GM18907 (cell line): ENCODE data around the gene CHN2.

Experiments
- ATAC-seq: cut with Tn5 transposase; IDR thresholded peaks from one replicate; pipeline ENCODE4 v1.9.1; 2021; ENCODE audit warnings: mild to moderate bottlenecking, moderate library complexity; ENCODE audit not compliant: unreplicated experiment

The CHN2 gene

DNA sequence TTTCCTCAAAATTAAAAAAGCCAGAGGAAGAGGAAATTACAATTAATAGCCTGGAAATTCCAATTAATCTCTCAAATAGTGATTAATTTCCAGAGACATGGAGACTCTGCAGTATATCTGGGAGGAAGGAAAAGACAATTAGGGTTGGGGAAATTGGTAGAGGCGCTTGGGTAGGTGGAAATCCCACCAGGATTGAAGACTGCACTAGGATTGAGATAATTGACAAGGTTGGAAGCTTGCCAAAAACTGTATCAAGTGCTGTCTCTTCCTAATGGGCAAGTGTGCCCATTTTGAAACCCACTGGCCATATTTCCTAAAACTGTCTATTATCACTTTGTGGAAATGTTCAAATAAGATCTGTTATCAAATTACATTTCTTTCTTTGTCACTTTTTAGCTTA, 21.6 kb downstream of the CHN2 start:
- ATAC-seq = no peak

GRCh38 chr7:29217113-29217512, 22.5 kb downstream of the CHN2 start:
- no peak for ATAC-seq

DNA sequence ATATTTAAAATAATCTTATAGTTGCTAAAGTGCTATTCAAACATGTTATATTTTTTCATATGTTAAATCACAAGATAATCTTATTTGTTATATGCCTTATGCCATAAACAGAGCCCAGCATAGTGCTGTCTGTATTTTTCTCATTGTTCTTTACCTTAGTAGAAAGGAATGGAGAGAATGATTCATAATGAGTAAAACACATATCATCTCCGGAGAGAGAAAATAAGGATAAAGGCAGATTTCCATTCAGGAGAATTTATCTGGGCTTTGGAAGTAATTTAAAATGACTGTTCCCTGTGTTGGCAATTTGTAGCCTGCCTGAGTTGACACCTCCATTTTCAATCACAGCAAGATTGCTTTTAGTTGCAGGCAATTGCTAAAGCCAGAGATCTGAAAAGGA, 30.2 kb downstream of the CHN2 start:
- no peak for ATAC-seq

GRCh38 chr7:29228289-29229011, 33.9 kb downstream of the CHN2 start:
- ATAC-seq = no peak

- ATAC-seq = no peak
Observed at GRCh38 chr7:29229066-29229465, 34.5 kb downstream of the CHN2 start.

- ATAC-seq = no peak
Observed at GRCh38 chr7:29229946-29230345, 35.4 kb downstream of the CHN2 start.

- ATAC-seq = no peak
Observed at GRCh38 chr7:29230871-29231345, 36.3 kb downstream of the CHN2 start.

GRCh38 chr7:29231671-29232232, 37.2 kb downstream of the CHN2 start:
- ATAC-seq = no peak

GRCh38 chr7:29234438-29234837, 39.9 kb downstream of the CHN2 start:
- no peak for ATAC-seq

- ATAC-seq = no peak
Observed at GRCh38 chr7:29236071-29236580, 41.6 kb downstream of the CHN2 start.

GRCh38 chr7:29236649-29237048, 42.1 kb downstream of the CHN2 start:
- ATAC-seq = no peak

DNA sequence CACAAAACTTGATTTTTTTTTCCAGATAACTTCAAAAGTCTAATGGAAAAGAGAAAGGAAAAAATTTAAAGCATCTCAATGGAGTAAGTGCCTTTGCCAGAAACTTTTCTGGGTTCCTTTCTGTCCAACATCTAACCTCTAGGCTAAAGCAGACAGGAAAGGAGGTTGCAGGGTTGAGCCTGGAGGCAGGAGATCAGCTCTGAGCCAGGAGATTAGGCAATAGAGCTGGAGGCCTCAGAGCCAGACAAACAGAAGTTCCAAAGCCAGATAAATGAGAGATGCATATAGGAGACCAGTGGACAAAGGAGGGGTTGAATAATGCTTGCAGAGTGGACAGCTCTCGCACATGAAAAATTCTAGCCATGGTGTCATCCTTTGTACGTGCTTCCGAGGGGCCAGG, 42.9 kb downstream of the CHN2 start:
- no peak for ATAC-seq

DNA sequence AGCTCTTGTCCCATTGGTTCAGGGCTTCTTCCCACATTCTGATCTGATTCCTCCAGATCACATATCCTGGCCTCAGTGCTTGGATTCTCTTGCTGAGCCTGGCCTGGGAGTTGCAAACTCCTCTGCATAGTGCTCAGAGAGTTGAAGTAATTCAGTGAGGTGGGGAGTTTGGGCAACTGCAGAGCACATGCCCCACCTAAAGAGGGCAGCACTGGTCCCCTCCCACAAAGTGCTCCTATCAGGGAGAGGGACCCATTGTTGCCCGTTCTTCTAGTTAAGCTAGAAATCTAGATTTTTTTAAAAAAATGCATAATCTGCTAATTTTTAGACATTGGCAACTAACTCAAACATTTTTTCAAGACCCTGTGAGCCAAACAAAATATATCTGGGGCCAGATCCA, 45.1 kb downstream of the CHN2 start:
- no peak for ATAC-seq

- no peak for ATAC-seq
Observed at GRCh38 chr7:29242265-29242664, 47.7 kb downstream of the CHN2 start.

DNA sequence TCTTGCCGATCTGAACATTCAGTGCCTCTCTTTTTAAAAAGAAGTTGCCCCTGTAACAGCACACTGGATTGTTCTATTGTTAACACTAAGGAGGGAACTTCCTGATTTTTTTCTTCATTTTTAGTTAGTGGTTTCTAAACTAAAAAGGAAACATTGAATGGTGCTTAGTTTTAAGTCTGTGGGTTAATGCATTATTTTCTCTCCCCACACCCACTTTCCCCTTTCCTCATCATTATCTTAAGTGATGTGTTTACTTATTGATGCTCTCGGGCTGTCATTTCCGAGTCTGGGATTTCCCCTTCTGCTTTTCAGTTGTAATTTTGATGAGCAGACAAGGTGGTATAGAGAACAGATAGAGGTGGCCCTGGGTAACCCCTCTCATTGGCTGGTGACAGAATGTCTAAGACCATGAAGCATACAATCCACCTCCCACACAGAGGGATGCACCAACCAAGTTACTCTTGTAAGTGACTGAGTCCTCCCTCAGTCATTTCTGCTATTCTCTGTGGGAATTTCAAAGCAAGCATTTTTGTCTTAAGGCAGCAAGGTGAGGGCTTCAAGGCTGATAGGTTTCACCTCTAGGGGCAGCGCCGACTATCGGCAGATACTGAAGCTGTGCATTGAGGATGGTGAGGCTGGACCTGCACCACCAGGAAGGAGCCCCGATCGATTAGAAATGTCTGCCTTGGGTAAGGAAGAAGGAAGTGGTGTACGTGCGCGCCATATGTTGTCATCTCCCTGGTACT, 49.5 kb downstream of the CHN2 start:
- ATAC-seq = peak; percentile 73

GRCh38 chr7:29247224-29247962, 52.8 kb downstream of the CHN2 start:
- ATAC-seq = no peak

DNA sequence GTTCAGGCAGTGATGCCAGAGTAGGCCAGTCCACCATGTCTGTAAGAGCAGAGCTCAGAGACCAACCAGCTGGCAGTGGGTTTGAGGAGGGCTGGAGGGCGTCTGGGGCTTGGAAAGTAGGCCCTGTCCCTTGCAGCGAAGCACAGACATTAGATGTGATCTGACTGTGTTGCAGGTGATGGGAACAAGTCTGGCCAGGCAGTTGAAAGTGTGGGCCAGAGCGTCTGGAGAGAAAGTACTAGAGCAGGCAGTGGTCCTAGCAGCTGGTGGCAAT, 53.3 kb downstream of the CHN2 start:
- ATAC-seq = no peak

GRCh38 chr7:29248713-29249382, 54.3 kb downstream of the CHN2 start:
- no peak for ATAC-seq

DNA sequence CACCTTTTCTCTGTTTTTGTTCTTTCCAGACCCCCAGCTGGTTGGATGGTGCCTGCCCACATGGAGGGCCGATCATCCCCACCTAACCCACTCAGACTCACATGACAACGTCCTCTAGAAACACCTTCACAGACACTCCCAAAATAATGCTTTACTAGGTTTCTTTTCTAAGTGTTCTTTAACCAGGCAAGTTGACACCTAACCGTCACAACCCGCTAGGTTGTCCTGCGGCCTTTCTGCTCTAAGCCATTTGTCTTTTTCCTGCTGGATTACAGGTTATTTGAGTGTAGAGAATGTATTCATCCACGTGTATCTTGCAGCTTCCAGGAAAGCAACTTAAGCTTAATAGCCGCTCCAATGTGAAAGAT, 54.8 kb downstream of the CHN2 start:
- no peak for ATAC-seq

GRCh38 chr7:29249860-29250259, 55.3 kb downstream of the CHN2 start:
- ATAC-seq = no peak

GRCh38 chr7:29253225-29253624, 58.6 kb downstream of the CHN2 start:
- no peak for ATAC-seq
